T-helper 9 cell (primary cell): ENCODE data around the gene PEDS1.
"Not testable (repeated sequence)": the region's sequence is repeated elsewhere in the genome, so short reads cannot be mapped to it uniquely, and the experiment has no call there.

ENCODE experiments used
- DNase-seq: peaks from one replicate; pipeline ENCODE4 v3.0.0-alpha.2; 2020
- total RNA-seq, 2 donors: gene quantifications; one replicate each; lab custom pipeline; 2026; lab: John Stamatoyannopoulos, UW

PEDS1 gene
- total RNA-seq = 18.6 to 25.7 reads per million in 2 donors

DNA sequence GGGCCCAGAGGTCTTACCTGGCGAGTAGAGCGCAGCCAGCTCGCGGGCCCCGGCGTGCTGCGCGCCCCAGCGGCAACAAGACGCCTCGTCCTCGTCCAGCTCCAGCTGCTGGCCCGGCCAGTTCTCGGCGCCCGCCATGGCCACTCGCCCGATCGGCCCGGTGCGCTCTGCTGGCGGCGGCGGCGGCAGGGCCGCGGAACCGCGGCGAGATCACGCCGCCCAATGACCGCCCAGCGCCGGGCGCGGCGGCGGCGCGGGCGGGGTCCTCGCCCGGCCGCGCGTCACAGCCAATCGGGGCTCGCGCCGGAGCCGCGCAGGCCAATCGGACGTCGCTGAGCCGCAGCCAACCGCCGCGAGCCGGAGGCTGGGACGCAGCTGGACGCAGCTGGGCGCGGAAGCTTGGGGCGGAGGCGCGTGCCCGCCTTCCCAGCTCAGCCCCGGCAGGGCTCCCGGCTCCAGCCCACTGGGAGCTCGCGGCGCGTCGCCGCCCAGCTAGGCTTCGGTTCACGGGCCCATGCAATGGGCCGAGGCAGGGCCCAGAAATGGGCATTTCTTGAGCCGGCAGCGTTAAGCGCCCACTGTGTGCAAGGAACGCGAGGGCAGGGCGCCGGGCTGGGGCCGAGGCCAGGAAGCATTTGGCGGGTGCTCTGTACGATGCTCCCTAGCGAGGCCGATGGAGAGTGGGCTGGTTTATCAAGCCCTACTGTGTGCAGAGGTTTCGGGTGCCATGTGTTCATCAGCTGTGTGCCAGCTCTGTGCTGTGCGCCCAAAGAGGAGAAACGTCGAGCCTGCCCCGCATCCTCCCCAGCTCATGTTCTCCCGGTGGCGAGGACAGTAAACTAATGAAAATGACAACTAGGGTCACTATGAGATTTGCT, at the start of gene PEDS1:
PEDS1 (minus strand) TSS at position 224 of the 878 bp plus-strand sequence; CDS start at position 138, 86 bp downstream.
- DNase-seq = peak; percentile 72

DNA sequence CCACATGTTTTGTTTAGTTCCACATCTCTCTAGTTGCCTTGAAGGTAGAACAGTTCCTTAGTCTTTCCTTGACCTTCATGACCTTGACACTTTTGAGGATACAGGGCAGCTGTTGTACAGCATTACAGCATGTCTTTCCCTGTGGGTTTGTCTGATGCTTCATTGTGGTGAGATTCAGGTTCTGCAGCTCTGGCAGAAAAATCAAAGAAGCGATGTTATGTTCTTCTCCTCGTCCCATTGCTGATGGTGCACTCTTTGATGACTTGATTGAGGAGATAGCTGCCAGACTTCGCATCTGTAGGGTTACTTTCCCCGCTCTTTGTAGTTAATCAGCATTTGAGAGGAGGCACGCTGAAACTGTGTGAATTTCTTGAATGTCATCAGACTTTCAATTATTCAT, 49.2 kb upstream of the PEDS1 start:
- no peak for DNase-seq

DNA sequence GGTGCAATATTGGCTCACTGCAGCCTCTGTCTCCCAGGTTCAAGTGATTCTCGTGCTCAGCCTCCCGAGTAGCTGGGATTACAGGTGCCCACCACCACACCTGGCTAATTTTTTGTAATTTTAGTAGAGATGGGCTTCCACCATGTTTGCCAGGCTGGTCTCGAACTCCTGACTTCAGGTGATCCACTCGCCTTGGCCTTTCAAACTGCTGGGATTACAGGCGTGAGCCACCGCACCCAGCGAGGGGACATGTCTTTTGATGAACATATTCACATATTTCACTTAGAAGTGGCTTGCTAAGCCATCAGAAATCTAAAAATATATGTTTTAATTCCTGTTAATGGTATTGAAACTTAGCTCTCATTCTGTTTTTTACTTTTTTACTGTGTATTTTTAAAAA, 48.2 kb upstream of the PEDS1 start:
- DNase-seq = not testable (repeated sequence)

DNA sequence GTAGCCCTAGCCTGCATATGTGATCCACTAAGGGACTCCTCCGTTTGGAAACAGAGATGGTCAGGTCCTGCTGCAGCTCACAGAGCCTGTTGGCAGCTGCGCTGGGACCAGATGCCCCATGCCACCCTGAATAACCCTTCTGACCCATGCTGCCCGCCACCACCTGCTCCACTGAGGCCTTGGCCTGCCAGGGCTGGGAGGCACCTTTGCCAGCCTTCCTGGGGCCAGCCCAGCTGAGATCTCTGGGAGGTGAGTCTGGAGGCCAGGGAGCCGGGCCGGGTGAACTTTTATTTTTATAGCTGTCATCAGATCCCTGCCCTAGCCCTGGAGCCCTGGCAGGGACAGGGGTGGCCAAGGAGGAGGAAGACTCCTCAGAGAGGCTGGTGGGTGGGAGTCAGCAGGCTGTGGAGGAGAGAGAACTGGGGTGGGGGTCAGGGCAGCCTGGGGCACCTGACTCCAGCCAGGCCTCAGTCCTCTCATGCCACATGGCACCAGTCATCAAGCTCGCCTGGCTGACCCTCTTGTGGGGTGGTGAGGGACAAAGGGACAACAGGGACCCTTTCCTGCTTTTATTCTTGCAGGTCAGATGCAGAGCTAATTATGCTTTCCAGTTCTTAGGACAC, 47.1 kb upstream of the PEDS1 start:
- DNase-seq = no peak

DNA sequence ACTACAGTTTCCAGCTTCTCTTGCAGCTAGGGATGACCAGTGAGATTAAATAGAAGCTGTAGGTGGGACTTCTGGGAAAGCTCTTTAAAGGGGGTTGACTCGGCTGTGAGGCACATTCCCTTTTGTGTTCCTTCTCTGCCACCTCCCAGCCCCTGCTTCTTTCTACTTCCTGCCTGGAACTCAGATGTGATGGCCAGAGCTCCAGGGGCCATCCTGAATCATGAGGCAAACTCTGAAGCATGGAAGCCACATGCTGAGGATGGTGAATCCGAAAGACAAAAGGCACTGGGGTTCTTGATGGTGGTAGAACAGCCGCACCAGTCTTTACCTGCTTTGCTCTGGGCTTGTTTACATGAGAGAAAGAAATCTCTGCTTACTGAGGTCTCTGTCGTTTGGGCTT, 46.2 kb upstream of the PEDS1 start:
- DNase-seq = no peak

DNA sequence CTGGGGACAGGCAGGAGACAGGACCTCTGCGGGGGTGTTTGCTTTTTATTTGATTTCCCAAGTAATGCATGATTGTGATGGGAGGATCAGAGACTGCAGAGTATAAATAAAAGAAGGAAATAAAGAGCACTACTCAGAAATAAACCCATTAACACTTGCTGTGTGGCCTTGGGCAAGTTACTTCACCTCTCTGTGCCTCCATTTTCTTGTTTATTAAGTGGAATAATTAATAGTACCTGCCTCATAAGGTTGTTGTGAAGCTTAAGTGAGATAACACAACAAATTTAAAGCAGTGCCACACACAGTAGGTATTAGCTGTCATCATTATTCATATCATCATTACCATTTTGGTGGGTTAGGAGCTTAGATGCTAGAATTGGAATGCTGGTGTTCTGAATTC, 45.2 kb upstream of the PEDS1 start:
- DNase-seq = no peak

DNA sequence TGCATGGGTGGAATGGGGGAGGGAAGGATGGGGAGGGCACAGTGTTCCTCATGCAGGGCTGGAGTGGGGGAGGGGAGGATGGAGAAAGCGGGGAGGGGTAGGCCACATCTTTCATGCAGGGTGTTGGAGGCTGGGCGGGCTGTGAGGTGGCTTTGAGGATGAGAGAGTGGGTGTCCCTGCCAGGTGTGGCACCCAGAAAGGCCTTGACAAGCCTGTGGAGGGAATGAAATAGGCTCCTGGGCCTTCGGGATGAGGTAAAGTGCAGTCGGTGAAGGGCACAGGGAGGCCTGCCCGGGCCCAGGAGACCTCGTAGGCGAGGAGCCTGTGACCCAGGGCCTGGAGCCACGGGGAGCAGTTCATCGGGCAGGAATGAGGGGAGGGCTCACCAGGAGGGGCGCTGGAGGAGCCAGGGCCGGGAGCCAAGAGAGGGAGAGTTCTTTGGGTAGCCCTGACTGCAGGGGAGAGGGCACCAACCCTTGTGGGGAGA, 44.7 kb upstream of the PEDS1 start:
- DNase-seq = no peak

DNA sequence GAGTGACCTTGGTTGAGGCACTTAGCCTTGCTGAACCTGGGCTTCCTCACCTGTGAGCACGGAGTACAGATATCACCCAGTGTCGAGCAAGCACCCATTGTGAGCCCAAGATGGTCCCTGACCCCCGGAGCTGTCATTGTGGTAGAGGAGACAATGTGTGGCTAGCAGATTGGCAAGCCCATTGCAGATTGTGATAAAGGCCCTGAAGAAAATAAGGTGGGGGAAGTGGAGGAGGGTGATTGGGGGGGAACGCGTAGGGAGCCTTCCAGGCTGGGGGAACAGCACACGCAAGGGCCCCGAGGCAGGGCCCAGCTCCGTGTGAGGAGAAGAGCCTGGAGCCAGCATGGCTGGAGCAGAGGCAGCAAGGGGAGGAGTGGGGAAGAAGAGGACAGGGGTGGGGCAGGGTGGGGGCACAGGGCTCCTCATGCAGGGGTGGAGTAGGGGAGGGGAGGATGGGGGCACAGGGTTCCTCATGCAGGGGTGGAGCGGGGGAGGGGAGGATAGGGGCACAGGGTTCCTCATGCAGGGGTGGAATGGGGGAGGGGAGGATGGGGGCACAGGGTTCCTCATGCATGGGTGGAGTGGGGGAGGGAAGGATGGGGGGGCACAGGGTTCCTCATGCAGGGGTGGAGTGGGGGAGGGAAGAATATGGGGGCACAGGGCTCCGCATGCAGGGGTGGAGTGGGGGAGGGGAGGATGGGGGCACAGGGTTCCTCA, 44.1 kb upstream of the PEDS1 start:
- DNase-seq = no peak

DNA sequence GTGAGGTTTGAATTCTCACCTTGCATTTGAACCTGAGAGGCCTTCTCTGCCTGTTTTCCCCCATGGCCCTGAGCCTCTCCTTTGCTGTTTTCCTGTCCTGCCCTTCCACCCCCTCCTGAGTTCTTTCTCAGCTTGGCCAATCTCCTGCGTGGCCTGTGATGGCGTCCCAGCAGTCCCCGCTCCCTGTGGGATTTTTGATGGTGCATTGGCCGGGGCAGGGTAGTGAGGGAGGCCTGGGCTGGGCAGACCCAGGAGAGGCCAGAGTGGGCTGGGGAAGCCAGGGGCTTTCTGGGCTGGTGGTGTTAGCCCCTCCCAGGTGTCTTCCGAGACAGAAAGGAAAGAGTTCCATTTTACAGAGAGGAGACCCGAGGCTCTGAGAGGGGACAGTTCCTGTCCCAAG, 43.4 kb upstream of the PEDS1 start:
- DNase-seq = no peak

DNA sequence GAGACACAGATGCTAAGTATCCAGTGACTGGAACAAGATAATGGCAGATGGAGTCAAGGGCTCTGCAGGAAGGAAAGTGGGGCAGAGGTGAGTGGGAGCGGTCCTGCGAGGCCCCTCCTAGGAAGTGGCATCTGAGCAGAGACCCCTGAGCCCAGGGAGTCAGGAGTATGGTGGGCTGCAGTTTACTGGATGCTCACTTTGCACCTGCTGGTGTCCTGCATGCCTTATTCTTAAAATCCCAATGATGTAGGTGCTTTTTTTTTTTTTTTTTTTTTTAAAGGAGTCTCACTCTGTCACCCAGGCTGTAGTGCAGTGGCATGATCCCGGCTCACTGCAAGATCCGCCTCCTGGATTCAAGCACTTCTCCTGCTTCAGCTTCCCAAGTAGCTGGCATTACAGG, 42.7 kb upstream of the PEDS1 start:
- no peak for DNase-seq

DNA sequence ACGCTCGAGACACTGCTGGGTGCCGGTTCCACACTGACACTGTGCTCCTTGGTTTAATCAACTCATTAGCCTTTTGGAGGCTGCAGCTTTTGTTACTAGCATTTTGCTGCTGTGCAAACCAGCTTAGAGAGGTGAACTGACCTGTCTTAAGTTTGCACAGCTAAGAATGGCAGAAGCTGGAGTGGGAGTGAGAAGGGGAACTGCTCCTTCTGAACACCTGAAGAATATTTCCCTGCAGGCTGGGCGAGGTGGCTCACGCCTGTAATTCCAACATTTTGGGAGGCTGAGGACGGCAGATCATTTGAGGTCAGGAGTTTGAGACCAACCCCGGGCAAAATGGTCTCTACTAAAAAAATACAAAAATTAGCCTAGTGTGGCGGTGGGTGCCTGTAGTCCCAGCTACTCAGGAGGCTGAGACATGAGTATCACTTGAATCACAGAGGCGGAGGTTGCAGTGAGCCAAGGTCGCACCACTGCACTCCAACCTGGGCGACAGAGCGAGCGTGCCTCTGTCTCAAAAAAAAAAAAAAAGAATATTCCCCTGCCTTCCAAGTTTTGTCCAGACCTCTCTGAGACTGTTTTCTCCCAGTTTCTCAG, 42.1 kb upstream of the PEDS1 start:
- DNase-seq = no peak

DNA sequence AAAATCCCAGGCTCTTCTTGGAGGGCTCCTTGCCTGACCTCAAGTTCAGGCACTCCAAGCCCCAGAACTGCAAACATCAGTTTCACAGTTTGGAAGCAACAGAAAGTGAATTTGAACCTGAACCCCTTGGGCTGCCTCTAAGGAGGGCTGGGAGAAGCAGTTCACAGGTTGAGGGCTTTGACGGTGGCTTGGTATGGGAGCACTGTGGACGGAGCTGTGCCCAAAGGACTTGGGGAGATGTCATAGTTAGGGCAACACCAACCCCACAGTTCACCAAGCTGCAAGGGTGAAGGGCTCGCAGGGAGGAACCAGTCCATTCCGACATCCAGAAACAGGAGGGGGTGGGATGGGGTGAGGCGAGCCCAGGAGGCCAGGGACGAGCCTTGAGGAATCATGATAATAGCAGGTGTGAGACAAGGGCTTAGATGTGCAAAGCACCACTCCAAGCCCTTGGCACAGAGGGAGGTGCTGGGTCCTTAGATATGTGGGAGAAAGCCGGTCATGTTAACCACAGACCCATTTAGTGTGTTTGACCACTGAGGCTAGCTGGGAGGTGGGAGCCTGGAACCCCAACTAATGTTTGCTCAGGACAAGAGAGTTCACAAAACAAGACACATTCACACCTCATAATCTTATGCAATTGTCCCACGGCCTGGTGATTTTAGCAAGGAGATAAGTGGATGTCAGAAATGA, 41.5 kb upstream of the PEDS1 start:
- no peak for DNase-seq

DNA sequence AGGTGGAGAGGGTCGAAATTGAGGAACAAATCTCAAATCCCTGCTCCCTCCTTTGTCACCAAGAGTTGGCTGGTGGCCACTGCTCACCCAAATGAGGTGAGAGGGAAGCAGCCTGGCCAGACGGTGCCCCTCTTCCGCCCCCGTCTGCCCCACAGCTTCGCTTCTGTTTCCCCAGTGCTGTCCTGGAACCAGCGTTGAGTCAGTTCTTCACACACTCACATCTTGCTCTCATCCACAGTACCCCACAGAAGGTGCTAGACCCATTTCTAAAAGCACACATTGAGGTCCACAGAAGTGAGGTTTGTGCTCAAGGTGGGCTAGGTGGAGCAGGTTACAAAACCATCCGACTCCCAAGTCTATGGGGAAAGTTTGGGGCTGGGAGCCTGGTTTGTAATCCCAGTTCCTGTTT, 40.9 kb upstream of the PEDS1 start:
- DNase-seq = no peak

DNA sequence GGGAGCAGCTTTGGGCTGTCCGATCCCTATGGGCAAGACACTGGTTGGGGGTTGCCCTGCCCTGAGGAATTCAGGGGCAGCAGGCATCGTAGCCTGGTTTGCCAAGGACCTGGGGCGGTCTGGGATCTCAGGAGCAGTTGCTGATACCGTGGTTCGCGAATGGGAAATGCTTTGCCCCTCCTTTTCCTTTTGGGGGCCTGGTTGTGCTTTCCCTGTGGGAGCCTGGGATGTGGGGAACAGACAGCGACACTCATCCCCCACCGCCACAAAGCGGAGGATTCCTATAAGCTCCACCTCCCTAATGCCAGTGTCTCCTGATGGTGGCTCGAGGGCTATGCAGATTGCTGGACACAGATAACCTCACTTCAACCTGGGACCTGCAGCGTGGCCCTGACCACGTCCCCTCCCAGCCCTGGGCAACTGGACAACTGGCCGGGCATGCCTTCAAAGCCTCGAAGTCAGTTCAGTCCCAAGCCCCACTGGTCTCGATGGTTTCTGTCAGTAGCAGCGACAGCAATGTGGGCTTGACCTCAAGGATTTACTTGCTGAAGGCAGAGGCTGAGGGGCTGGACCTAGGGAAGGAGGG, 40.4 kb upstream of the PEDS1 start:
- DNase-seq = no peak

DNA sequence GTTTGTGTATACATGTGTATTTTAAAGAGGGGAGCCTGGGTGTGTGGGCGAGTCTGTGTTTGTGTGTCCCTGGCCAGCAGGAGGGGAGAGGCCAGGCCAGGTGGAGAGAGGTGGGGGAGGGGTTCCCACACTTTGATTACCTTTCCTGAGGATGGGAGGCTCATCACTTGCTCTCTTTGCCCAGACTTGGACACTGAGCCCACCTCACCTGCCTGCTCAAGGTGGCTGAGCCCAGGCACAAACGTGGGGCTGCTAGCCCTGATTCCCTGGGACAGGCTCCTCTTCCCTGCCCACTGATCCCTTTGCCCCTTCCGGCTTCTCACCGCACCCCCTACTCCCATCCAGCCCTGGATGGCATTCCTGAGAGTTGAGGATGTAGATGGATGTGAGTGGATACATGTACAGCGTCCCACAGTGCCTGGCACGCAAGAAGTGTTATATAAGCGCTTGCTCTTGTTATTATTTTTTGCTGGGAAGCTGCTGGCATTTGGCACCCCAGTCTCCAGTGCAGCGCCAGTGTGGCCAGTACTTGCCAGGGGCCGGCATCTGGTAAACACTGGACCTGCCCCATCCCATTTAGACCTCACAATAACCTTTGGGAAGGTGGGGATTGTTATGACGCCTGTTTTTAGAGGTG, 39.8 kb upstream of the PEDS1 start:
- DNase-seq = no peak

DNA sequence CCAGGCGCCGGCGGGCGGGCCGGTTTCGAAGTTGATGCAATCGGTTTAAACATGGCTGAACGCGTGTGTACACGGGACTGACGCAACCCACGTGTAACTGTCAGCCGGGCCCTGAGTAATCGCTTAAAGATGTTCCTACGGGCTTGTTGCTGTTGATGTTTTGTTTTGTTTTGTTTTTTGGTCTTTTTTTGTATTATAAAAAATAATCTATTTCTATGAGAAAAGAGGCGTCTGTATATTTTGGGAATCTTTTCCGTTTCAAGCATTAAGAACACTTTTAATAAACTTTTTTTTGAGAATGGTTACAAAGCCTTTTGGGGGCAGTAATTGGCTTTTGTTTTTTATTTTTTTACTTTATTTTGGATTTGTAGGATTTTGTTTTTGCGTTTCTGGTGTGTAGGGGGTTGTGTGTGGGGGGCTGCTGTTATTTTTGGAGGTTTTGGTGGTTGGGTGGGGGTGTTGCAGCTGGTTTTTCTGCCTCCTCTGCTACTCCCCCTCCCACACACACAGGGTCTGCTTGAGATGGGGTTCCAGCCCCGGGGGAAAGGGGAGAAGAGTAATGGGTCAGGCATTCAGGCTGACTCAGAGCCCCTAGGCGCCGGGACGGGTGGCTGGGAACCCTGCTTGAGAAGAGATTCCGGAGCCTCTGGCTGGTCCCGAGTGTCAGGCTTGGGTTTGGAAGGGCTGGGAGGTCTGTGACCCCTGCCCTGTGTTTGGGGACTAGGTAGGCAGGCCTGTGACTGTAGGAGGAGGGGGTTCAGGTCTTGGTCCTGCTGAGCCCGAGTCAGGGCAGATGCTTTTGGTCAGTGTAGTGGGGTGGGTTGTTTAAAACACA, 39.1 kb upstream of the PEDS1 start:
- DNase-seq = peak; percentile 67

DNA sequence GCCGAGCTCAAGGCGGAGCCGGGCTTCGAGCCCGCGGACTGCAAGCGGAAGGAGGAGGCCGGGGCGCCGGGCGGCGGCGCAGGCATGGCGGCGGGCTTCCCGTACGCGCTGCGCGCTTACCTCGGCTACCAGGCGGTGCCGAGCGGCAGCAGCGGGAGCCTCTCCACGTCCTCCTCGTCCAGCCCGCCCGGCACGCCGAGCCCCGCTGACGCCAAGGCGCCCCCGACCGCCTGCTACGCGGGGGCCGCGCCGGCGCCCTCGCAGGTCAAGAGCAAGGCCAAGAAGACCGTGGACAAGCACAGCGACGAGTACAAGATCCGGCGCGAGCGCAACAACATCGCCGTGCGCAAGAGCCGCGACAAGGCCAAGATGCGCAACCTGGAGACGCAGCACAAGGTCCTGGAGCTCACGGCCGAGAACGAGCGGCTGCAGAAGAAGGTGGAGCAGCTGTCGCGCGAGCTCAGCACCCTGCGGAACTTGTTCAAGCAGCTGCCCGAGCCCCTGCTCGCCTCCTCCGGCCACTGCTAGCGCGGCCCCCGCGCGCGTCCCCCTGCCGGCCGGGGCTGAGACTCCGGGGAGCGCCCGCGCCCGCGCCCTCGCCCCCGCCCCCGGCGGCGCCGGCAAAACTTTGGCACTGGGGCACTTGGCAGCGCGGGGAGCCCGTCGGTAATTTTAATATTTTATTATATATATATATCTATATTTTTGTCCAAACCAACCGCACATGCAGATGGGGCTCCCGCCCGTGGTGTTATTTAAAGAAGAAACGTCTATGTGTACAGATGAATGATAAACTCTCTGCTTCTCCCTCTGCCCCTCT, 38.2 kb upstream of the PEDS1 start:
- DNase-seq = peak; percentile 47

DNA sequence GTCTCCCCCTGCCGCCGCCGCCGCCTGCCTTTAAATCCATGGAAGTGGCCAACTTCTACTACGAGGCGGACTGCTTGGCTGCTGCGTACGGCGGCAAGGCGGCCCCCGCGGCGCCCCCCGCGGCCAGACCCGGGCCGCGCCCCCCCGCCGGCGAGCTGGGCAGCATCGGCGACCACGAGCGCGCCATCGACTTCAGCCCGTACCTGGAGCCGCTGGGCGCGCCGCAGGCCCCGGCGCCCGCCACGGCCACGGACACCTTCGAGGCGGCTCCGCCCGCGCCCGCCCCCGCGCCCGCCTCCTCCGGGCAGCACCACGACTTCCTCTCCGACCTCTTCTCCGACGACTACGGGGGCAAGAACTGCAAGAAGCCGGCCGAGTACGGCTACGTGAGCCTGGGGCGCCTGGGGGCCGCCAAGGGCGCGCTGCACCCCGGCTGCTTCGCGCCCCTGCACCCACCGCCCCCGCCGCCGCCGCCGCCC, 37.6 kb upstream of the PEDS1 start:
- peak; percentile 37 for DNase-seq
